Stimulated activated CD4-positive, alpha-beta T cell treated with anti-CD3 and anti-CD28 coated beads, Interleukin-1b, Interleukin-23, amount 100 ng/mL, for 24 hours (primary cell): ENCODE data around the gene SOX12.
A peak's percentile ranks its signal among the peaks of the same experiment; 100 is the strongest.
"Not testable (repeated sequence)": the region's sequence is repeated elsewhere in the genome, so short reads cannot be mapped to it uniquely, and the experiment has no call there.

ENCODE experiments used
- DNase-seq, 4 experiments: peaks; one replicate each; pipeline ENCODE4 v3.0.0-alpha.2; 2020; ENCODE audit warnings: low read depth in 4 of 4, low spot score in 1 of 4

The SOX12 gene

GRCh38 chr20:362271-363254 is 37.2 kb downstream of the SOX12 start:
- DNase-seq, result peak in 1 of 4 experiments; percentile 46

- no peak for DNase-seq
Measured at GRCh38 chr20:363319-364078, 38.1 kb downstream of the SOX12 start.

GRCh38 chr20:364905-365794 is 39.8 kb downstream of the SOX12 start:
- no peak for DNase-seq

- no peak for DNase-seq
Measured at GRCh38 chr20:366041-366718, 40.8 kb downstream of the SOX12 start.

GRCh38 chr20:366719-367485 is 41.5 kb downstream of the SOX12 start:
- DNase-seq, result no peak

GRCh38 chr20:367486-367887 is 42.1 kb downstream of the SOX12 start:
- no peak for DNase-seq

GRCh38 chr20:368915-369314 is 43.6 kb downstream of the SOX12 start:
- DNase-seq, result no peak

GRCh38 chr20:370151-370600 is 44.8 kb downstream of the SOX12 start:
- no peak for DNase-seq

- no peak for DNase-seq
Measured at GRCh38 chr20:370977-371754, 45.8 kb downstream of the SOX12 start.

GRCh38 chr20:371755-372542 is 46.6 kb downstream of the SOX12 start:
- DNase-seq, result no peak

- not testable (repeated sequence) for DNase-seq
Measured at GRCh38 chr20:372543-373082, 47.3 kb downstream of the SOX12 start.

GRCh38 chr20:373171-373890 is 48.0 kb downstream of the SOX12 start:
- no peak for DNase-seq

- no peak for DNase-seq
Measured at GRCh38 chr20:375265-375889, 50.0 kb downstream of the SOX12 start.

- no peak for DNase-seq
Measured at GRCh38 chr20:376089-376488, 50.7 kb downstream of the SOX12 start.

- DNase-seq, result no peak
Measured at GRCh38 chr20:376750-377149, 51.4 kb downstream of the SOX12 start.

- not testable (repeated sequence) for DNase-seq
Measured at GRCh38 chr20:377578-377977, 52.2 kb downstream of the SOX12 start.

GRCh38 chr20:378961-379336 is 53.6 kb downstream of the SOX12 start:
- no peak for DNase-seq
